ENCODE results near the gene CADM2.

- no peak for TF ChIP-seq CTCF (conservative IDR thresholded peaks at IDR 0.05; ENCODE audit: low read depth, low read length)
- TF ChIP-seq EZH2 (IDR thresholded peaks at IDR 0.05; ENCODE audit: low read length, unreplicated experiment) = no peak
Observed at GRCh38 chr3:85837402-85837801, 878.6 kb downstream of the CADM2 start.
